Occipital lobe (tissue), 2 donors: ENCODE measurements around the gene PRM1. TPM values are rescaled to one million over a fixed set of nuclear protein-coding genes. Genes with fewer than 3 reads are reported as not detected.

Experiments
- DNase-seq: peaks from one replicate; lab custom pipeline; 2025; lab: John Stamatoyannopoulos, UW
- total RNA-seq: library from RNA; depleted of rRNA; stranded (reverse); fragments of >200 nt; gene quantifications from one replicate; pipeline ENCODE4 v1.2.3, GENCODE V29; 2014

PRM1 gene, protein sequence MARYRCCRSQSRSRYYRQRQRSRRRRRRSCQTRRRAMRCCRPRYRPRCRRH
- total RNA-seq = not detected

DNA sequence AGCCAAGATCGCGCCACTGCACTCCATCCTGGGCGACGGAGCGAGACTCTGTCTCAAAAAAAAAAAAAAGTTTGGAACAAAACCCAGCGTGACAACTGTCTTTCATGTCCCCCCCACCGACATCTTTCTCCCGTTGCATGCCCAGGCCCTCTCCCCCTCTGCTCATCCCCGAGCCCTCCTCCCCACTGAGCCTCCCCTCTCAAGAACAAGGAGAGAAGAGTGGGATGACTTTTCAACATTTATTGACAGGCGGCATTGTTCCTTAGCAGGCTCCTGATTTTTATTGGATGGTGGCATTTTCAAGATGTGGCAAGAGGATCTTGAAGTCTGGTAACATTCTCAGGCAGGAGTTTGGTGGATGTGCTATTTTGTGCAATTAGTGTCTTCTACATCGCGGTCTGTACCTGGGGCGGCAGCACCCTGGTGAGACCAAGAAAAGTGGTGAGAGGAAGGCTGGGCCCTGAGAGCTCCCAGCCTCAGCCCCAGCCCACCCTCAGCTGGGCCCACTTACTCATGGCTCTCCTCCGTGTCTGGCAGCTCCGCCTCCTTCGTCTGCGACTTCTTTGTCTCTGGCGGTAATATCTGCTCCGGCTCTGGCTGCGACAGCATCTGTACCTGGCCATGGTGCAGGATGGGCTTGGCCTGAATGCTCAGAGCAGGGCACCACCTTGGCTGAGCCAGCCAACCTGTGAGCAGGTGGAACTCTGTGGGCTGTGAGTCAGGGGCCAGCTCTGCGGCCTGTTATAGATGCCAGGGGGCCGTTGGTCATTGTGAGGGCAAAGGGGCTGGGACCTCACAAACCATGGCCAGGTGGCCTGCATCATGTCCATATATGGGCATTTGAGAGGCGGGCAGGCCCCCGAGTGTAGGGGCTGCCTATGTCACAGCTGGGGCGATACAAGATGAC lies at the start of gene PRM1:
Gene PRM1 (minus strand): TSS at position 715 of the 907 bp plus-strand sequence. CDS start 92 bp downstream, at position 623.
- no peak for DNase-seq

GRCh38 chr16:11330526-11331237 lies 49.6 kb upstream of the PRM1 start:
- DNase-seq = no peak

- no peak for DNase-seq
Measured at GRCh38 chr16:11329891-11330290, 48.8 kb upstream of the PRM1 start.

- DNase-seq = no peak
Measured at GRCh38 chr16:11329071-11329491, 48.0 kb upstream of the PRM1 start.

DNA sequence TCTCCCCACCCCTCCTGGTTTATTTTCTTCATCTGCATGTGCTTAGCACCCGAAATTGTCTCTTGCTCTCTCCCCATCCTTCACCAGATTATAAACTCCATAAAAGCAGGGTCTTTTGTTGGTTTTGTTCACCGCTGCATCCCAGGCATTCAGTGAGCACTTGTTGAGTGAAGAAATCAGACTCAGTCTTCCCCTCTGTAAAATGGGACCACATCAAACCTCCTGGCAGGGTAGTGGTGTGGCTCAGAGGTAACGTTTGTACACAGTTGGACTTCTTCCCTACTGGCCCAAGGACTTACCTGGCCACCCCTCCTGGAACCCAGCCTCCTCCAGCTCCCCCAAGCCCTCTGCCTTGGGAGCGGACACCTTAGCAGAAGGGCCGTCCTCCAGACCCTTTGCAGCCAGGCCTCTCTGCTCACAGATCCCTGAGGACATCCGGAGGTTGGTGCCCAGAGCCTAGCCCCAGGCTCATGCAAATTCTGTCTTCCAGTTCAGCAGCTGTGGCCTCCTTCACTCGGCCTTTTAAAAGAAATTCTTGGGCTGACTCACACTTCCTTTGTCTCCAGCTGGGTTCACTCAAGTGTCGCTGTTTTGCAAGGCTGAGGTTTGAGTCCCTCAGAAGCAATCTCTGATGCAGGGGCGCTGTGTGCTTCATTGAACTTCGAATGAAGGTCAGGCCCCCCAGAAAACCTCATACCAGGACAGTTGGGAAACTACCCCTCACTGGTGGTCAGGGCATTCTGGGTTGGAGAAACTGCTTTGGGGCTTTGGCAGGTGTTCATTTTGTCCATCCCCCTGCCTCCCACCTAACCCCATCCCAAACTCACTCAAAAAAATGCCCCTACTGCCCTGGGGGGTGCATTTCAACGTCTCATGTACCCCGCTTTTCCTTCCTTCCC lies 47.3 kb upstream of the PRM1 start:
- no peak for DNase-seq

GRCh38 chr16:11327277-11328171 lies 46.4 kb upstream of the PRM1 start:
- DNase-seq = no peak

- DNase-seq = no peak
Measured at GRCh38 chr16:11326737-11327276, 45.7 kb upstream of the PRM1 start.

DNA sequence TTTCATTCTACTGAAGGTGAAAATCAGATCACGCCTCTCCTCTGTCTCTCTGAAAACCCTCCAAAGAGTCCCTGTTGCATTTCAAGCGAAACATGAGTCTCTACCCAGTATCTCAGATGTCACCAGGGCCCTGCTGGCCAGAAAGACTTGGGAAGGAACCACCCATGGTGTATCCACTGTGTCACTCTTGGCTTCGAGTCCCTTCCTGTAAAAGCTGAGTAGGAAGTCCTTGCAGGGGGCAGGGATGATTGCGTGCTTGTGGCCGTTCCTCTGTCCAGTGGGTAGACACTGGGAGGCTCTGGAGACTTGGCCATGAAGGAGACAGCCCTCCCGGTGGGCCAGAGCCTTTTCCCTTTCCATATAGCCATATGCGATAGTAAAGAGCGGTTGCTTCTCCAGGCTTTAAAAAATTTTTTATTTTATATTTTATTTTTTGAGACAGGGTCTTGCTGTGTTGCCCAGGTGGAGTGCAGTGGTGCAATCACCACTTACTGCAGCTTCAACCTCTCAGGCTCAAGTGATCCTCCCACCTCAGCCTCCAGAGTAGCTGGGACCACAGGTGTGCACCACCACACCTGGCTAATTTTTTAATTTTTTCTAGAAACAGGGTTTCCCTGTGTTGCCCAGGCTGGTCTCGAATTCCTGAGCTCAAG lies 45.1 kb upstream of the PRM1 start:
- DNase-seq = no peak

DNA sequence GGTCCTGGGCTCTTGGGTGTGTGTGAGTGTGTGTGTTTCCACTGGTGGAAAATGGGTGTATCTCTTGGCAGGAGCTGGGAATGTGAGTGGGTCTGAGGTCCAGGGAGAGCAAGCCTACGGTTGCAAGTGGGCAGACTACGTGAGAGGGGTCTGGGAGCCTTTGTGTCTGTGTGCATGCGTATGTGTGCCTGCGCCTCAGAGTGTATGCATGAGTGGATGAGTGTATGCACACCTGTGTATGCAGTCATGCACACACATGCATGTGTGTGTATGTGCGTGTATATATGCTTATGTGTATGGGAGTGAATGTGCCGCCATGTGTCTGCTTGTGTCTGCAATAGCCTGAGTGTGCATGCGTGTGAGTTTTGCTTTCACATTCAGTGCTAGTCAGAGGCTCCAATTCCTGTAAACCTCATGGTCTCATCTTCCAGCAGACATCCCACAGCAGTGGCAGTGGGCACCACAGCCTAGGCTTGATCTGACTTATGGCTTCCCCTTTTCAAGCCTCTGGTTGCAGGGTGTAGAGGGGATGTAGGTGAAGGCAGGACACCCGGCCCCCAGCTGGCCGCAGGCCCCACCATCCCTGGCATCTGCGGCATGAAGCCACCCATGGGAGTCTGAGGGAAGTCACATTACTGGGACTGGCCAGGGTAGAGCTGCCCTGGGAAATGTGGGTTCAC lies 44.4 kb upstream of the PRM1 start:
- DNase-seq = no peak

DNA sequence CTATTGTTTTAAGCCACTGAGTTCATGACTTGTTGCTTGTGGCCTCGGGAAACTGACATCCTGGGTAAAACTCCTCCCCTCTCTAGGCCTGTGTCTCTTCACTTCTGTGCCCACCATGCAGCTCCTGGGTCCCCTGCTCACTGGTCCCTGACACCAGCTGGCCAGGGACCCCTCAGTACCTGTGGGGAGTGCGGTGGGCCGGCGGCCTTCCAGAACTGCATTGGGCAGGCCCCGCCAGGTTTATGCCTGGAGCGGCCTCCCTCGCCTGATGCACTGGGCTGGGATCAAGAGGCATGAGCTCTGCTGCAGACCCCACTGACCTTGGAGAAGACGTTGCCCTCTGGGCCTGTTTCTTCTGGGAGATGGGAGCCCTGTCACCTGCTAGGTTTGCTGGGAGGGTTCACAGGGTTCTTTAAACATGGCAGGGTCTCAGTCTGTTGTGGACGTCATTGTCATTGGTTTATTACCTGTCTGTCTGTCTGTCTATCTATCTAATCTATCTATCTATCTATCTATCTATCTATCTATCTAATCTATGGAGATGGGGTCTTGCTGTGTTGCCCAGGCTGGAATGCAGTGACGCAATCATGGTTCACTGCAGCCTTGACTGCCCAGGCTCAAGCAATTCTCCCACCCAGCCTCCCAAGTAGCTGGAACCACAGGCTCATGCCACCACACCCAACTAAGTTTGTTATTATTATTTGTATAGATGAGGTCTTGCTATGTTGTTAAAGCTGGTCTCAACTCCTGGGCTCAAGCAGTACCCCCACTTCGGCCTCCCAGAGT lies 42.6 kb upstream of the PRM1 start:
- DNase-seq = no peak

DNA sequence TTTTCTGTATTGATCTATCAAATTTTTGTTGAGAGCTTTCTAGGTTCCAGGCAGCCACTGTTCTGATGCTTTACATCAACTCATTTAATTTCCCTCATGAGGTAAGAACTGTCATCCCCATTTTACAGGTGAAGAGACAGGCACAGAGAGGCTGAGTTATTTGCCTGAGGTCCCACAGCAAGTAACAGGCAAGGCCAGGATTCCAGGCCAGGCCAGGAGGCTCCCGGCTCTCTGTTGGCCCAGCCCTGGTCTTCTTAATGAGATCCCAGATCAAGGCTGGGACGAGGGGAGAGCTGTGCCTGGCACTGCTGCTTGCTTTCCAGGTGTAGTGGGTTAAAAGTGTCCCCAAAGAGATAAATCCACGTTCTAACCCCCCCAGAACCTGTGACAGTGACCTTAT lies 41.7 kb upstream of the PRM1 start:
- DNase-seq = no peak

- no peak for DNase-seq
Measured at GRCh38 chr16:11321662-11322061, 40.5 kb upstream of the PRM1 start.

GRCh38 chr16:11320170-11320569 lies 39.0 kb upstream of the PRM1 start:
- no peak for DNase-seq

DNA sequence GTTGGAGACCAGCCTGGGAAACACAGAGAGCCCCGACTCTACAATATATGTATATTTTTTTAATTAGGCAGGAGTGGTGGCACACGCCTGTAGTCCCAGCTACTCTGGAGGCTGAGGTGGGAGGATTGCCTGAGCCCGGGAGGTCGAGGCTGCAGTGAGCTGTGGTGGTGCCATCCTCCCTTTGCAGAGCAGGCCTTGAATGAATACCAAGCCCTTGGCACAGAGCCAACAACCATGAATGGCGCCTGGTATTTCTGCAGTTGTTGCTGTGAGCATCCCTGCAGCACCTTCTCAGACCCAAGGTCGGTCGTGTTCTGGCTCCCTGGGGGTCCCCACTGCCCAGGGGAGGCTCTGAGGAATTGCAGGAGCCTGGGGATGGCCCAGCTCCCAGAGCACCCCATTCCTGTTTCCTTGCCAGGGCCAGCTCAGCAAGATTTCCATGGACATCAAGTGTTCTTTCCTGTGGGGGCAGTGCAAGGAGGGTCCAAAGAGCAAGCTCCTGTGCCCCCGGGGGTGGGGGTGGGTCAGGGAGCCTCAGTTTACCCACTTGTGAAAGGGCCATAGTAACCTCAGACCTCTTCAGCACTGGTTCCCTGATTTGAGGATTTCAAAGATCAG lies 38.5 kb upstream of the PRM1 start:
- DNase-seq = no peak

- DNase-seq = no peak
Measured at GRCh38 chr16:11318817-11319216, 37.7 kb upstream of the PRM1 start.

- no peak for DNase-seq
Measured at GRCh38 chr16:11316331-11317015, 35.3 kb upstream of the PRM1 start.

GRCh38 chr16:11315510-11315909 lies 34.4 kb upstream of the PRM1 start:
- DNase-seq = no peak
